Keratinocyte (primary cell): ENCODE data around the gene VAV2.

Source experiments
- CTCF ChIP-seq, 3 experiments: IDR thresholded peaks in 1 of 3; conservative IDR thresholded peaks in 1 of 3; optimal IDR thresholded peaks in 1 of 3; 2 replicates in 2 of 3; 3 replicates in 1 of 3; pipeline versions ENCODE3 to v1.5.1; 2011; ENCODE audit warnings: low read length in 3 of 3, mild to moderate bottlenecking in 3 of 3, moderate library complexity in 2 of 3, control low read depth in 1 of 3, inconsistent platforms in 1 of 3; ENCODE audit not compliant: insufficient read depth in 2 of 3; ENCODE audit errors: extremely low read depth in 1 of 3
- EZH2 ChIP-seq: IDR thresholded peaks from one replicate; pipeline ENCODE4 v1.6.1; 2012; ENCODE audit warnings: inconsistent platforms, mild to moderate bottlenecking, low read length, moderate library complexity

DNA sequence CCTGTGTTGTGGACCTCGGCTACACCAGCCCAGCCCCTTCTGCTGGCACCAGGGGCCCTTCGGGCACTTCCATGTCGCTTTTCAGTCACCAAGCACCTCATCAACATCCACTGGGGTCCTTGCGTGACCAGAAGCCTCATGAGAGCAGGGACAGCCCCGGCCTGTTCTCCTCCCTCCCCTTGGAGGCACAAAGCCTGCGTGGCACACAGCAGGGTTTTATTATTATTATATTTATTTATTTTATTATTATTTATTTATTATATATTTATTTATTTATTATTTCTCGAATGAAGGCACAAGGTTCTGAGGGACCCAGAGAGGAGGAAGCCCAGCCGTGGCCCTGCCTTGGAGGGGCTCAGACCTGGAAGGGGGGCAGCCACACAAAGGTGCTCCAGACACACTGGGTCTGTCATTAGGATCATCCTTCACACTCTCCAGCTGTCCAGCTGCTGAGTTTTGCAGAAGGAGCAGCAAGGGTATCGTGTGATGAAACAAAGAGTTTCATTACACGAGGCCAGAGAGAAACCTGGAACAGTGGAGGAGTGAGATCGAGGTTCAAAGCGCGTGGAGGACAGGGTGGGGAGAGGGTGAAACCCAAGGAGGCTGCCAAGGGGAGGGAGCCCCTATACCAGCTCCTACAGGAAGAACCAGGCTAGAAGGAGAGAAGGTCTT is 5.2 kb downstream of the VAV2 start:
- no peak for TF ChIP-seq EZH2
- no peak for TF ChIP-seq CTCF (optimal IDR thresholded peaks at IDR 0.05 in 1 of 3, IDR thresholded peaks at IDR 0.05 in 1 of 3, conservative IDR thresholded peaks at IDR 0.05 in 1 of 3; ENCODE audit: extremely low read depth in 1 of 3, insufficient read depth in 2 of 3, low read length in 3 of 3)
